Measurements from ENCODE around the gene ZCWPW1. TPM values are rescaled to one million over a fixed set of nuclear protein-coding genes. Genes with fewer than 3 reads are reported as not detected.
"Not testable (repeated sequence)": the region's sequence is repeated elsewhere in the genome, so short reads cannot be mapped to it uniquely, and the experiment has no call there.

ZCWPW1 gene
- total and polyA plus RNA-seq, 2 experiments from 2014 or later: 2.2 to 3.3 TPM

GRCh38 chr7:100384628-100385294, 43.7 kb downstream of the ZCWPW1 start:
- peaks cover 3% of the 10 kb centered on the region for H3K27me3 ChIP-seq
- H3K4me2 ChIP-seq: no peak overlapping the region
- no peaks in the 10 kb centered on the region for H3K9me3 ChIP-seq (ENCODE audit: low read depth)
- H3K36me3 ChIP-seq (replicated peaks; ENCODE audit: insufficient read depth, low read depth): no peaks in the 10 kb centered on the region
- no peak for DNase-seq (ENCODE audit: low spot score)
- no peak overlapping the region for H3K27ac ChIP-seq
- no peaks in the 10 kb centered on the region for H4K20me1 ChIP-seq (ENCODE audit: insufficient read depth, poor library complexity, severe bottlenecking)
- H3K9me2 ChIP-seq (replicated peaks; ENCODE audit: insufficient read depth): no peaks in the 10 kb centered on the region
- no peak overlapping the region for H3K4me3 ChIP-seq
- H3K4me1 ChIP-seq (ENCODE audit: insufficient read depth): no peaks in the 10 kb centered on the region
- H3K79me2 ChIP-seq: no peaks in the 10 kb centered on the region
- TF ChIP-seq EZH2 (IDR thresholded peaks at IDR 0.05; ENCODE audit: borderline replicate concordance) (no peak), CTCF (IDR thresholded peaks at IDR 0.05; ENCODE audit: poor library complexity) (no peak), EZH2phosphoT487 (IDR thresholded peaks at IDR 0.05; ENCODE audit: low read depth, severe bottlenecking, unreplicated experiment) (no peak)
- WGBS (ENCODE audit: low lambda C conversion rate, missing lambda C conversion rate): 93% methylated on average over 6 of the region's 6 CpGs
- no peak overlapping the region for H2AFZ ChIP-seq

GRCh38 chr7:100382234-100382853, 46.2 kb downstream of the ZCWPW1 start:
- H3K9me3 ChIP-seq (ENCODE audit: low read depth); H3K36me3 ChIP-seq (replicated peaks; ENCODE audit: insufficient read depth, low read depth); H2AFZ ChIP-seq; H4K20me1 ChIP-seq (ENCODE audit: insufficient read depth, poor library complexity, severe bottlenecking); H3K27me3 ChIP-seq; H3K4me3 ChIP-seq; H3K79me2 ChIP-seq; DNase-seq (ENCODE audit: low spot score); H3K4me1 ChIP-seq (ENCODE audit: insufficient read depth); H3K9me2 ChIP-seq (replicated peaks; ENCODE audit: insufficient read depth); H3K27ac ChIP-seq: not testable (repeated sequence)
- 87% methylated on average over 8 of the region's 8 CpGs for WGBS (ENCODE audit: low lambda C conversion rate, missing lambda C conversion rate)
- peak overlapping the region; percentile 37 for H3K4me2 ChIP-seq

- H3K79me2 ChIP-seq; H3K27me3 ChIP-seq; DNase-seq (ENCODE audit: low spot score); H3K9me2 ChIP-seq (replicated peaks; ENCODE audit: insufficient read depth); H2AFZ ChIP-seq; H3K9me3 ChIP-seq (ENCODE audit: low read depth); H4K20me1 ChIP-seq (ENCODE audit: insufficient read depth, poor library complexity, severe bottlenecking); H3K4me3 ChIP-seq; H3K4me1 ChIP-seq (ENCODE audit: insufficient read depth); H3K36me3 ChIP-seq (replicated peaks; ENCODE audit: insufficient read depth, low read depth); H3K27ac ChIP-seq: not testable (repeated sequence)
- 61% methylated on average over 23 of the region's 49 CpGs for WGBS (ENCODE audit: low lambda C conversion rate, missing lambda C conversion rate)
- peak overlapping the region; percentile 37 for H3K4me2 ChIP-seq
Observed at GRCh38 chr7:100381531-100382233, 46.8 kb downstream of the ZCWPW1 start.

DNA sequence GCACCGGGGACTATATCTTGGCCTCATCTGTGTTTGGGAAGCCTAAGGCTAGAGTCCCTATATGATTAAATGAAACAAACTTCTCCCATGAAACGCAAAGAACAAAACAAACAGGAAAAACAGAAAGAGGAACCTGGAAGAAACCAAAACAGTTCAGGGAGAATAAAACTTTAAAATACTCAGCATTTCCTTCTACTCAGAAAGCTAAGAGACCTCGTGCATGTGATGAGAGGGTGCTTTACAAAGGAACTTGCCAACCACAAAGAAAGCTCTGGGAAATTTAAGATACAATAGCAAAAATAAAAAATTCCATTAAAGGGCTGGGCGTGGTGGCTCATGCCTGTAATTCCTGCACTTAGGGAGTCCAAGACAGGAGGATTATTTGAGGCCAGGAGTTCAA, 48.3 kb downstream of the ZCWPW1 start:
- Histone ChIP-seq H4K20me1 (ENCODE audit: insufficient read depth, poor library complexity, severe bottlenecking) (no peaks in the 10 kb centered on the region), H3K27ac (no peak overlapping the region), H3K4me2 (no peak overlapping the region), H3K36me3 (replicated peaks; ENCODE audit: insufficient read depth, low read depth) (no peaks in the 10 kb centered on the region), H3K27me3 (no peaks in the 10 kb centered on the region), H3K4me1 (ENCODE audit: insufficient read depth) (no peaks in the 10 kb centered on the region), H3K79me2 (no peaks in the 10 kb centered on the region), H2AFZ (no peak overlapping the region), H3K9me3 (ENCODE audit: low read depth) (no peaks in the 10 kb centered on the region), H3K9me2 (replicated peaks; ENCODE audit: insufficient read depth) (no peaks in the 10 kb centered on the region), H3K4me3 (no peak overlapping the region)
- no peak for TF ChIP-seq EZH2 (IDR thresholded peaks at IDR 0.05; ENCODE audit: borderline replicate concordance)
- TF ChIP-seq EZH2phosphoT487 (IDR thresholded peaks at IDR 0.05; ENCODE audit: low read depth, severe bottlenecking, unreplicated experiment): no peak
- no peak for TF ChIP-seq CTCF (IDR thresholded peaks at IDR 0.05; ENCODE audit: poor library complexity)
- 87% methylated on average over 4 of the region's 4 CpGs for WGBS (ENCODE audit: low lambda C conversion rate, missing lambda C conversion rate)
- no peak for DNase-seq (ENCODE audit: low spot score)
